OCI-LY3 (cell line): ENCODE measurements around the gene SLC5A11.

Experiments
- H2AFZ ChIP-seq: fragments of 200-600, 300-600 bp; shearing (Covaris generic); 2 replicates; pipeline ENCODE4 v1.6.0; 2014; ENCODE audit warnings: antibody characterized with exemption, low read depth, low read length
- H3K27ac ChIP-seq: fragments of 200-600, 300-600 bp; sonication (generic); 2 replicates; pipeline ENCODE4 v1.5.1; 2014; ENCODE audit warnings: mild to moderate bottlenecking, low read length, moderate library complexity, mixed read lengths
- H3K27me3 ChIP-seq: fragments of 200-600, 300-600 bp; sonication (generic); 2 replicates; pipeline ENCODE4 v1.6.1; 2014; ENCODE audit warnings: low read depth, low read length, mixed read lengths
- H3K36me3 ChIP-seq: fragments of 200-600, 300-600 bp; sonication (generic); replicated peaks from 2 replicates; pipeline ENCODE3; 2014; ENCODE audit warnings: low read depth, low read length, mixed read lengths
- H3K4me1 ChIP-seq: fragments of 300-600, 200-600 bp; sonication (generic); 2 replicates; pipeline ENCODE4 v1.6.1; 2014; ENCODE audit warnings: low read length, mixed read lengths
- H3K4me2 ChIP-seq: fragments of 200-600, 300-600 bp; sonication (generic); 2 replicates; pipeline ENCODE4 v1.6.1; 2014; ENCODE audit warnings: low read length, mixed read lengths
- H3K4me3 ChIP-seq: fragments of 300-600, 200-600 bp; sonication (generic); 2 replicates; pipeline ENCODE4 v1.5.1; 2014; ENCODE audit warnings: antibody characterized with exemption, mild to moderate bottlenecking, low read length, moderate library complexity
- H3K79me2 ChIP-seq: fragments of 300-600, 200-600 bp; shearing (Covaris generic); 2 replicates; pipeline ENCODE4 v1.6.1; 2014; ENCODE audit warnings: mild to moderate bottlenecking, low read length, mixed read lengths
- H3K9ac ChIP-seq: fragments of 300-600, 200-600 bp; shearing (Covaris generic); 2 replicates; pipeline ENCODE4 v1.6.0; 2014; ENCODE audit warnings: mild to moderate bottlenecking, low read length, moderate library complexity
- H3K9me3 ChIP-seq: fragments of 200-600, 300-600 bp; shearing (Covaris generic); 2 replicates; pipeline ENCODE4 v1.6.1; 2014; ENCODE audit warnings: low read length, mixed read lengths; ENCODE audit not compliant: insufficient read depth
- H4K20me1 ChIP-seq: fragments of 200-600, 300-600 bp; sonication (generic); 2 replicates; pipeline ENCODE4 v1.6.1; 2016; ENCODE audit warnings: low read length, mixed read lengths; ENCODE audit not compliant: insufficient read depth
- CTCF ChIP-seq: fragments of 200-600, 300-600 bp; sonication (generic); IDR thresholded peaks from 2 replicates; pipeline ENCODE4 v1.5.1; 2014; ENCODE audit warnings: antibody characterized with exemption, low read length, low read depth
- EZH2phosphoT487 ChIP-seq: fragments of 200-600 bp; shearing (Covaris generic); IDR thresholded peaks from 2 replicates; pipeline ENCODE4 v1.6.1; 2018; ENCODE audit warnings: antibody characterized with exemption, mixed run types, low read depth

The SLC5A11 gene

DNA sequence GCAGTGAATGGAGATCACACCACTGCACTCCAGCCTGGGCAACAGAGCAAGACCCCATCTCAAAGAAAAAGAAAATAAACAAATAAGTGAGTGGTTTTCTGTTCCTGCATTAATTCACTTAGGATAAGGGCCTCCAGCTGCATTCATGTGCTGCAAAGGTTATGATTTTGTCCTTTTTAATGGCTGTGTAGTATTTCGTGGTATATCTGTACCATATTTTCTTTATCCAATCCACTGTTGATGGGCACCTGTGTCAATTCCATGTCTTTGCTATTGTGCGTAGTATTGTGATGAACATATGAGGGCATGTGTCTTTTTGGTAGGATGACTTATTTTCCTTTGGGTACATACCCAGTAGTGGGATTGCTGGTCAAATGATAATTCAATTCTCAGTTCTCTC, 33.9 kb downstream of the SLC5A11 start:
- Histone ChIP-seq H3K4me2 (no peak overlapping the region), H3K9ac (no peak overlapping the region), H3K79me2 (no peaks in the 10 kb centered on the region)

DNA sequence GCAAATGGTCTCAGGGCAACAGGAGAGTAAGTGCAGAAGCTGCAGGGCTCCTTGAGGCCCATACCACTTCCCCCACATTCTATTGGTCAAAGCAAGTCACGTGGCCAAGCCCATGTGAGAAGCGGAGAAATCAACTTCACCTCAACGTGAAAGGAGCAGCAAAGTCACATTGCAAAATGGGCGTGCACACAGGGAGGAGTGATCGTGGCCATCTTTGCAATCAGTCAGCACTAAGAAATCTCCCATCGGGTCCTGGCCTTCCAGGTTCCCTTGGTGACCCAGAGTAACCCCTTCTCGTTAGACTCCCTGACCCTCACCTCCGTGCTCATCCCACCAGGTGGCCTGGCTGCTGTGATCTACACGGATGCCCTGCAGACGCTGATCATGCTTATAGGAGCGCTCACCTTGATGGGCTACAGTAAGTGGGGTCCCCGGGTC, 38.0 kb downstream of the SLC5A11 start:
- no peaks in the 10 kb centered on the region for H3K9me3 ChIP-seq
- no peaks in the 10 kb centered on the region for H4K20me1 ChIP-seq
- no peaks in the 10 kb centered on the region for H3K36me3 ChIP-seq
- H3K9ac ChIP-seq, result no peak overlapping the region
- H3K27me3 ChIP-seq, result no peaks in the 10 kb centered on the region
- TF ChIP-seq CTCF (no peak), EZH2phosphoT487 (no peak)
- H3K4me2 ChIP-seq, result no peak overlapping the region
- H3K79me2 ChIP-seq, result no peaks in the 10 kb centered on the region
- no peaks in the 10 kb centered on the region for H3K4me1 ChIP-seq
- no peak overlapping the region for H3K4me3 ChIP-seq
- no peak overlapping the region for H2AFZ ChIP-seq
- H3K27ac ChIP-seq, result no peak overlapping the region

More for the DNA sequence above, 33.9 kb downstream of the SLC5A11 start:
- H3K4me1 ChIP-seq, result no peaks in the 10 kb centered on the region
- H3K27me3 ChIP-seq, result no peaks in the 10 kb centered on the region
- H3K36me3 ChIP-seq, result no peaks in the 10 kb centered on the region
- H3K27ac ChIP-seq, result no peak overlapping the region
- no peak for TF ChIP-seq CTCF
- TF ChIP-seq EZH2phosphoT487, result no peak
- H3K9me3 ChIP-seq, result no peaks in the 10 kb centered on the region
- no peak overlapping the region for H3K4me3 ChIP-seq
- no peaks in the 10 kb centered on the region for H4K20me1 ChIP-seq
- H2AFZ ChIP-seq, result no peak overlapping the region

GRCh38 chr16:24887472-24887871, 41.7 kb downstream of the SLC5A11 start:
- Histone ChIP-seq H3K27ac (no peak overlapping the region), H3K27me3 (no peaks in the 10 kb centered on the region), H3K4me2 (no peak overlapping the region), H2AFZ (no peak overlapping the region), H3K9ac (no peak overlapping the region), H3K4me3 (no peak overlapping the region), H3K79me2 (no peaks in the 10 kb centered on the region), H4K20me1 (no peaks in the 10 kb centered on the region), H3K9me3 (no peaks in the 10 kb centered on the region), H3K36me3 (no peaks in the 10 kb centered on the region), H3K4me1 (no peaks in the 10 kb centered on the region)
- TF ChIP-seq CTCF (no peak), EZH2phosphoT487 (no peak)

- Histone ChIP-seq H3K36me3 (no peaks in the 10 kb centered on the region), H3K4me3 (no peak overlapping the region), H3K79me2 (no peaks in the 10 kb centered on the region), H3K9ac (no peak overlapping the region), H3K9me3 (no peaks in the 10 kb centered on the region), H3K4me1 (no peaks in the 10 kb centered on the region), H2AFZ (no peak overlapping the region), H3K27me3 (no peaks in the 10 kb centered on the region), H4K20me1 (no peaks in the 10 kb centered on the region), H3K4me2 (no peak overlapping the region), H3K27ac (no peak overlapping the region)
- no peak for TF ChIP-seq EZH2phosphoT487
- no peak for TF ChIP-seq CTCF
Observed at GRCh38 chr16:24890746-24891145, 45.0 kb downstream of the SLC5A11 start.
